HG02678 (cell line): ENCODE data around the gene DNTT.

Source experiments
- ATAC-seq: cut with Tn5 transposase; IDR thresholded peaks from one replicate; pipeline ENCODE4 v1.9.1; 2021; ENCODE audit warnings: mild to moderate bottlenecking, moderate library complexity; ENCODE audit not compliant: unreplicated experiment

DNTT gene

GRCh38 chr10:96339956-96340904 is 36.0 kb downstream of the DNTT start:
- ATAC-seq = no peak

GRCh38 chr10:96341219-96342182 is 37.3 kb downstream of the DNTT start:
- no peak for ATAC-seq

- no peak for ATAC-seq
Measured at GRCh38 chr10:96342402-96342801, 38.2 kb downstream of the DNTT start.

GRCh38 chr10:96344178-96344577 is 39.9 kb downstream of the DNTT start:
- no peak for ATAC-seq

GRCh38 chr10:96345222-96345621 is 41.0 kb downstream of the DNTT start:
- ATAC-seq = no peak

- ATAC-seq = no peak
Measured at GRCh38 chr10:96346295-96346694, 42.1 kb downstream of the DNTT start.

- no peak for ATAC-seq
Measured at GRCh38 chr10:96352027-96352426, 47.8 kb downstream of the DNTT start.

GRCh38 chr10:96352582-96352981 is 48.3 kb downstream of the DNTT start:
- no peak for ATAC-seq

GRCh38 chr10:96357038-96357620 is 52.9 kb downstream of the DNTT start:
- ATAC-seq = no peak

- ATAC-seq = no peak
Measured at GRCh38 chr10:96358851-96359540, 54.8 kb downstream of the DNTT start, which contains the start of gene OPALIN. Gene OPALIN (minus strand): TSS chr10:96359002. CDS start chr10:96358896, 106 bp downstream.

DNA sequence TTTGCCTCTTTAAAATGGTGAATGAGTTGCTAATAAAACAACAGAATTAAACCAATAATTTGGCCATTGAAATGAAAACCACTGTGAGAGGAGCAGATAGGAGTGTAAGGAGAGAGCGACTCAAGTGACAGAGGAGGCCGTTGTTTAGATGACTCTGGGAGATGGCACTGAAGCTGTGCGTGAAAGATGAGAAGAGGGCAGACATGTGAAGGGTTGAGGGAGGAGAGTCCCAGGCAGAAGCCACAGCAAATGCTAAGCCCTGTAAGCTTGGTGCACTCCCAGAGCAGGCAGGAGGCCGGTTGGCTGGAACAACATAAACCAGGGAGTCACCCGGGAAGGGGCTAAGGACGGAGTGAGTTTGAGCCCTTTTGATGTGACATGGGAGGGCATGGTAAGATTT is 55.4 kb downstream of the DNTT start:
- no peak for ATAC-seq

DNA sequence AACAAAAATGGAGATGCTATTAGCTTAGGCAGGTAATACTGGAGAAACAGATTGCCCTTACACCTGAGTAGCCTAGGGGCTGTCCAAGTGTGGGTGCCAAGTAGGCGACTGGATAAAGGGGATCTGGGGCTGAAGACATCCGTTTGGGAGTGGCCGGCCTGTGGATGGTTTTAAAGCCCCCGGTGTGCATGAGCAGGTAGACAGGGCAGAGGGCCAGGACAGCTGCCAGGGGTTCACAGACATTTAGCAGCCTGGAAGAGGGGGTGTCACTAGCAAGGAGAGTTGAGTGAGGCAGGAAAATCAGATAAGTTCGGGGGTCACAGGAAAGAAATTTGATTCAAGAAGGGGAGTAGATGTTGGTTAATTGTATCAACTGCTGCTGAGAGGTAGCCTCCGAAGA is 56.1 kb downstream of the DNTT start:
- no peak for ATAC-seq

- ATAC-seq = no peak
Measured at GRCh38 chr10:96360766-96361165, 56.5 kb downstream of the DNTT start.

GRCh38 chr10:96365571-96365970 is 61.3 kb downstream of the DNTT start:
- ATAC-seq = no peak

DNA sequence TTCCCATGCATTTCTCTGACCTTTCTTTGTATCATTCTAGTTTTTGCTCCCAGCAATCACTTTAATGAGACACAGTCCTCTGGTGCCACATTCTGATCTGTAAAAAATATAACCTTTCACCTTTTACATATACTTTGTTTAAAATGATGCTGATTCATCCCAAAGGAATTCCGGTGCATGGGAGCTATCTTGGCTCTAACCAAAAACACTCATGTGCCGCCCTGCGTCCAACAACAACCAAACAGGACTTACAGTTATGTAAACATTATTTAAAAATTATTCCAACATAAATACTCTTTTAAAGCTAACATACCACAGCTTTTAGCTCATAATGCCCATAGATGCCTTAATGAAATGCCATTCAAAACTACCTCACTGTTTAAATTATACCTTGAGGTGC is 62.3 kb downstream of the DNTT start:
- no peak for ATAC-seq

DNA sequence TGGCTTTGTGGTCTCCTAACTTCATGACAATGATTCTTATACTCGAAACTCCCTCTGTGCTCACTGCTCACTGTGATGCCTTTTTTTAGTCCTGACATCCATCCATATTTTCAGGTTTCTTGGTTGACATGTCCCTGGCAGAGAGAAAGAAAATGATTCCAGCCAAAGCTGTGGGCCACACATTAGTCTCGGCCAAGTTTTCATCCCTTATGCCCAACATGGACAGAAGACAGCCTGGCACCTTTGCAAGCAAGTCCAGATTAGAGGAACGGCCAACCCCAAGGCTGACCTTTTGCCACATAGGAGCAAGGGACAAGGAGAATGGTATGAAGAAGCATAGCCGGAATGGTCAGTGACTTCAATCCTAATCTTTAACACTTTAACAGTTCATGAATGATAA is 63.2 kb downstream of the DNTT start:
- ATAC-seq = no peak

GRCh38 chr10:96368971-96369370 is 64.7 kb downstream of the DNTT start:
- no peak for ATAC-seq

- ATAC-seq = no peak
Measured at GRCh38 chr10:96369890-96370583, 65.8 kb downstream of the DNTT start.

- ATAC-seq = no peak
Measured at GRCh38 chr10:96370584-96371157, 66.4 kb downstream of the DNTT start.

DNA sequence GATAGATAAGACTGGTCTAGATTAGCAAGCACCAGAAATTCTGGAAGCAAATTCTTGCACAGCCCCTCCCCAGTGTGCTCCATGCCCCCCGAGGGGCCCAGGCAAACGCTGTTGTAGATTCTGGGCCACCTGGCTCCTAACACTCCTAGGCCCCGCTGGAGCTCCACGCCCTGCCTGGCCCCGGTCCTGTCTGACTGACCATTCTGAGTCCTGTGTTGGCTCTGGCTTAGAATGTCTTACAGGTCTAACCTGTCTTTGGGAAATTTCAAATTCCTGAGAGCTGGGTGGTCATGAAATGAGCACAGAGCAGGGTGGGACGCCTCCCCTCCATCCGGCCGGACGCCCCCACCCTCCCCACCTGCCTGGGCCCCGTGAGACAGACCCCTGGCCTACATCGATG is 67.1 kb downstream of the DNTT start:
- no peak for ATAC-seq
